GM12892 (cell line): ENCODE data around the gene LCMT2.

Source experiments
- POLR2A ChIP-seq: IDR thresholded peaks from 2 replicates; pipeline ENCODE4 v1.6.1; 2011; ENCODE audit warnings: low read depth, low read length, control low read depth
- POLR2AphosphoS5 ChIP-seq: IDR thresholded peaks from 2 replicates; pipeline ENCODE4 v1.6.1; 2011; ENCODE audit warnings: low read depth, low read length, control low read depth
- TAF1 ChIP-seq: IDR thresholded peaks from 2 replicates; pipeline ENCODE4 v1.6.1; 2011; ENCODE audit warnings: low read depth, mild to moderate bottlenecking, control low read depth, low read length, borderline replicate concordance

GRCh38 chr15:43370975-43371974, 40.9 kb upstream of the LCMT2 start, which contains the start of the genes TUBGCP4 and ZSCAN29:
- TF ChIP-seq POLR2A, result peak; percentile 80; the same call in 1 of the 2 replicates
- peak; percentile 45; the same call in 1 of the 2 replicates for TF ChIP-seq POLR2AphosphoS5
- TF ChIP-seq TAF1, result peak; percentile 18; the same call in 1 of the 2 replicates
